ENCODE measurements around the gene LRRC34.

Gene LRRC34

DNA sequence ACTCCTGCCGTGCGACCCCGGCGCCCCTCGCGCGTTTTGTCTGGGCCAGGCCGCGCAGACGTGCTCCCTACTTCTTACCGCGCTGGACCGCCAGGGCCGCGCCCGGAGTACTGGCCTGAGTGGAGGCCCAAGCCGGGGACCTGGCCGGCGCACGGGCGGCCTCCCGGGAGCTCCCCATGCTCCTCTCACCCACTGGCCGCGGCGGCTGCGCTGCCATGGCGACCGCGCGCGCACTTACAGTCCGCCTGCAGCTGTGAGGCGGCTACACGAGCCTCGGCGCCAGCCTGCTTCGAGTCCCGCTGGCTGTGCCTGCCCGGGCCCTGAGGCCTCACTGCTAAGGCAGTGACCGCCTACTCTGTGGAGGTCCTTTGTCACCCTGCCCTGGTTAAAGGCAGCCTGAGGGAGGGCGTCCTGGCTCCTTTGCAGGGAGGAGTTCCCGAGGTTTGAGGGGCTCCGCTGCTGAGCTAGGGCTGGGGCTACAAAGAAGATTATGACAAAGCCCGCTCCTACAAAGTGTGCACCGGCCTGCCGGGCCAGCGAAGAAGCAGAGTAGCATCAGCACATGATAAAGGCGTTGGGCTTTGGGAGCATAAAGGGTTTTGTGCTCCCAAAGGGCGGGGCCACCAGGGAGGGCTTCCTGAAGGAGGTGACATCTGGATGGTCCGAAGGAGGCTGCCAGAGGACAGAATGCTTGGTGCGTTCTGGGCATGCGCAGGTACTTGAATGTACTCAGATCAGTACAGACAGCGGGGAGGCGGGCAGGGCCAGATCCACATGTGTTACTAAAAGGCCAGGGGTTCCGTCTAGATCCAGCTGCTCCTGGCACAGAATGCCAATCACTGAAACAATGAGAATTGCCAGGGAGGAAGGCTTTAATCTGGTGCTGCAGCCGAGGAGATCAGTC is at the start of gene LRRC34, which contains the start of gene LRRIQ4:
Gene LRRC34, minus strand, starts transcription at position 573 of the 904 bp plus-strand sequence. Its CDS starts 356 bp downstream, at position 217.
Gene LRRIQ4, plus strand, starts transcription at position 539 of the 904 bp plus-strand sequence. CDS start 9,052 bp downstream, outside the sequence.
- DNase-seq: peak; percentile 68 to 73

DNA sequence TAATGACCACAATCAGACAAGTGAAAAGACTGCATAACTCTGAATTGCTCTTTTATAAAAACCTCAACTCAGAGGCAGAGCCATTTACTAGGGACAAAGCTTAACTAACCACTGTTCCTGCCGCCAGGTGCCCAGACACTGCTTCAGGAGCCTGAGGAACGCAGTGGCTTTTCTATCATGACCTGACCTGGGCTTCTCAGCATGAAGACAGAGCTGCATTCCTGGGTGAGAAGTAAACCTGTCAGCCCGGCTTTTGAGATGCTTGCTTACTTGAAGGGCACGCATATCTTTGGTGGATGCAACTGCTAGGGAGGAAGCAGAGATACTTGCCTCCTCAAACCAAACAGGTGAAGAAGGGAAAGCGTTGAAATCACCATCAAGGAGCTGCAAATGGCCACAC is 49.2 kb upstream of the LRRC34 start:
- DNase-seq: no peak

DNA sequence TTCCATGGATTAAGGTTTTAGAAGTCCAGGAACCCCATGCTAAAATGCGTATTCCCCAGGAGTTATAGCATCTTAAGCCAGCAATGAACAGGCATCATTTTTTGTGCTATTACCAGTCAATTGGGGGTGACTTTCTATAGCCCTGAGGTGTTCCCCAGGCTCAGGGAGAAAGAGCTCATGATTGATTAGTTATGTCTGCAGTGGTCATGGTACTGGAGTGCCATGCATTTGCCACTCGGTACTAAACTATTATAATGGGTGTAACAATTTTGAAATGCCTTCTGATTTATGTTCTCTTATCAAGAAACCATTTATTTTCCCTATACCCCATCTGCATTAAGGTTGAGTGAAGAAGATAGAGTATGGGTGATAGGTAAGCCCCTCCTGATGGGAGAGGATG is 45.1 kb upstream of the LRRC34 start:
- no peak for DNase-seq

DNA sequence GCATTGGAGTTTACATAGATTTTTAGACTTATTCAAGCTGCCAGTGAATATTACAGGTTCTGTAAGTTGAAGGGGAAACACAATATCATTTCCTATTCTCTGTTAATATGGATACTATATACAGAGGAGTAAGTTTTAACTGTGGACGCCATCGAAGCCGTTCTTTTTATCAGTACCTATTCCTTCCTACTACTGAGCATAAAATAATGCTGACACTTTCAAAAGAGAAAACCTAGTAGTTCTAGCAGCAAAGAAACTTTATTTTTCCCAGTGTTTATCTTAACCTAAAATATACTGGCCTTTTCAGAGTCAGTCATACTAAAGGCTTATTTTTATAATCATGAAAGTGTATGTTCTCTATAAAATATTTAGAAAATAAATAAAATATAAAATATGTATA is 42.8 kb upstream of the LRRC34 start:
- no peak for DNase-seq

- DNase-seq: no peak
Observed at GRCh38 chr3:169850618-169851017, 37.9 kb upstream of the LRRC34 start.

GRCh38 chr3:169848741-169849140 is 36.0 kb upstream of the LRRC34 start:
- no peak for DNase-seq

DNA sequence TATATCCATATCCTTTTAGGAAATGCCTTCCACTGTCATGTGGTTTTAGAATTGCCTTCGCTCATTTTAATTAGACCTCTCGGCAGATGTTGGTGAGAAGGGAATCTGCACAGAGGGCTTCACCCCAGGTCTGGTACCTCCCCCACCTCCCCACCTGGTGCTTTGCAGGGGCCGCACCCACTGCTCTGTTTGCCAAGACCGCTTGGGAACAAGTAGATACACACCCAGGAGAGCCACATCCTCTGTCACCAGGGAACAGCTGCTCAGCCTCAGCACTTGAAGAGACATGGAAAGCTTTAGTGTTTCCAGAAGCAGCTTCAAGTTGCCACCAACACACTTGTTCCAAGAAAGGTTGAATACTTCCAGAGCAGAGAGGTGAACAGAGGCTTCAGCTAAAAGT is 35.2 kb upstream of the LRRC34 start:
- DNase-seq: no peak

DNA sequence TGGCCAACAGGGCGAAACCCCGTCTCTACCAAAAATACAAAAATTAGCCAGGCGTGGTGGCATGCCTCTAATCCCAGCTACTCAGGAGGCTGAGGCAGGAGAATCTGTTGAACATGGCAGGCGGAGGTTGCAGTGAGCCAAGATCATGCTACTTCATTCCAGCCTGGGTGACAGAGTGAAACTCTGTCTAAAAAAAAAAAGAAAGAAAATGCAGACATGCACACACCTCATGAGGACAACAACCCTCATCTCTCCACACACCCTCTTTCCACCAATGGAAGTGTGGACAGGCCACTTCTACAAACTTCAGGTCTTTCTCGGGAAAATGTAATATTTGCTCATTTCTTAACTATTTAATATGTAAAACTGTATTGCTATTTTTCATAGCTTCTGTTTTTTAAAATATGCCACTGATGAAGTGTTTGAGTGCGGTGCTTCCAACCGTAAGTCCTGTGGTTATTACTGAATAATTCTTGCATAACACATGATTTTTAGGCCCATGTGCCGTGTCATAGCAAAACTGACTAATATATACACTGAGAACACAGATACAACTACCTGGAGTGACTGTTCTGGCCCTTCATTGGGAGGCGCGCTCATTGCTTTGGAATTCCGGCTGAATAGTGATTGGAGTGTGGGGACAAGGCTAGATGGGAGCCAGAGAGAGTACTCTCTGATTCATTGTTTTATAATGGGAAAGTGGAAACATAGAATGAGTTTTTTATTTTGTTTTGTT is 33.9 kb upstream of the LRRC34 start:
- no peak for DNase-seq

DNA sequence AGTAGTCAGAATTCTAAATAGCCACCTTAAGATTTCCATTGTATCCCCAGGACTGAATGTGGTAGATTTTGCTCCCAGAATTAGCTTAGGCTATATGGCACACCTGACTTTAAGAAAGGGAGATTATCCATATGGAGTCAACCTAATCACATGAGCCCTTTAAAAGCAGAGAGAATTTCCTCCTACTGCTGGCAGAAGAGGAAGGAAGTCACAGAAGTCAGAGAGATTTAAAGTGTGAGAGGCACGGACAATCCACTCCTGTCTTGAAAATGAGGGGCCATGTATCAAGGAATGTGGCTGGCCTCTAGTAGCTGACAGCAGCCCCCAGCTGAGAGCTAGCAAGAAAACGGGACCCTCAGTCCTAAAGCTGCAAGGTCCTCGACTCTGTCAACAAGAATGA is 30.3 kb upstream of the LRRC34 start:
- DNase-seq: no peak

GRCh38 chr3:169841171-169841570 is 28.5 kb upstream of the LRRC34 start:
- DNase-seq: no peak

- no peak for DNase-seq
Observed at GRCh38 chr3:169838511-169839030, 25.9 kb upstream of the LRRC34 start.

DNA sequence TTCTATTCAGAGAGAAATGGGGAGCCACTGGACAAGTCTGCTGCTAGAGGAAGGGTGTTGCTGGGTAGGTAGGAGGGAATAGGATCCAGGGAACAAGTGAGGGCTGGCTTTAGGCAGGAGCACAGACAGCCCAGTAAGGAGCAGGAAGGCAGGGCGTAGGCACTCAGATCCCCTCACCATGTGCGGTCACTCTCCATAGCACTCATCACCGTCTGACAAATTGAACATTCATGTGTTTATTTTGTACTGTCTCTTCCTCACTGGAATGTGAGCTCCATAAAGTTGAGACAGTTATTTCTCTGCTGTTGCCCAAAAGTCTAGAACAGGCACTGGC is 24.2 kb upstream of the LRRC34 start:
- DNase-seq: no peak

DNA sequence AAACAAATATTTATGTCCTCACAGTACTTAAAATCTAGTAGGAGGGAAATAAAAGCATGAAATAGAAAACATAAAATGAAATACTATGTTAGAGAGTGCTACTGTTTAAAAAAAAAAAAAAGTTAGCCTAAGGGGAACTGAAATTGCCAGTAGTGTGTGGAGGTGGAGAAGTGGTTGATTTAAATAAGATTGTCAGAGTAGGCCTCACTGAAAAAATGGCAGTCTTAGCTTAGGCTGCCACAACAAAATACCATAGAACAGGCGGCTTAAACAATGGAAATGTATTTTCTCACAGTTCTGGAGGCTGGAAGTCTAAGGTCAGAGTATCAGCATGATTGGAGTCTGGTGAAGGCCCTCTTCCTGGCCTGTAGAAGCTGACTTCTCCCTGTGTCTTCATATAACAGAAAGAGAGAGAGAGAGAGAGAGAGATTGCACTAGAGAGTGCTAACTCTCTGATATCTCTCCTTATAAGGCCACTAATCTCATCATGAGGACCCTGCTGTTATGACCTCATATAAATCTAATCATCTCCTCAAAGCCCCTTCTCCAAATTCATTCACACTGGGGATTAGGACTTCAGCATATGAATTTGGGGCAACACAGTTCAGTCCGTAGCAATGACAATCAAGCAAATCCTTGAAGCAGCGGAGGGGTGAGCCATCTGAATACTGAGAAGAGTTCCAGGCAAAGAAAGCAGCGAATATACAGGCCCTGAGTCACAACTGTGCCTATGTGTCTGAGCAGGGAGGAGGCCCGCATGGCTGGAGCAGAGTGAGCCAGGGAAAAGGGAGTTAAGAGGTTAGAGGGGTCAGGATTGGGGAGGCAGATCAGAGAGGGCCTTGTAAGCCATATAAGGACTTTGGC is 23.6 kb upstream of the LRRC34 start:
- DNase-seq: no peak

- no peak for DNase-seq
Observed at GRCh38 chr3:169835533-169835932, 22.8 kb upstream of the LRRC34 start.

DNA sequence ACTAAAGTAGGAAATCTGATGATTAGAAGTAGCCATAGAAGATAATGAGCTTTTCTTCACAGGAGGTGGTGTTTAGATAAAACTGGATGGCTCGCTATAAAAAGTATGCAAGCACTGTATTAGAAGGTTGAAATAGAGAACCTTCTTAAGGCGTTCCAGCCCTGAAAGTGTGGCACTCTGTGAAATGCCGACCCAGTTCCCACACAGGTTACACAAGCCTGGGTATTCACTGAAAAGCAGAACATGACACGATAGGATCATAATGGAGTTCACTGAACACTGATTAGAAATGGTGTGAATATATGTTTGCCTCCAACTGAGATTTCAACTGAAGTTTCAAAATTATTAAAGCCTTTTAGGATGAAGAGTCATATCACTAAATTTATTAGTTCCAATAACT is 15.0 kb upstream of the LRRC34 start:
- no peak for DNase-seq

GRCh38 chr3:169825316-169825715 is 12.6 kb upstream of the LRRC34 start:
- no peak for DNase-seq

GRCh38 chr3:169822983-169823382 is 10.3 kb upstream of the LRRC34 start:
- DNase-seq: no peak

GRCh38 chr3:169822540-169822939 is 9.8 kb upstream of the LRRC34 start:
- no peak for DNase-seq

- DNase-seq: no peak
Observed at GRCh38 chr3:169822091-169822490, 9.4 kb upstream of the LRRC34 start.

- DNase-seq: no peak
Observed at GRCh38 chr3:169818316-169818715, 5.6 kb upstream of the LRRC34 start.

- no peak for DNase-seq
Observed at GRCh38 chr3:169815590-169816150, 3.0 kb upstream of the LRRC34 start.

DNA sequence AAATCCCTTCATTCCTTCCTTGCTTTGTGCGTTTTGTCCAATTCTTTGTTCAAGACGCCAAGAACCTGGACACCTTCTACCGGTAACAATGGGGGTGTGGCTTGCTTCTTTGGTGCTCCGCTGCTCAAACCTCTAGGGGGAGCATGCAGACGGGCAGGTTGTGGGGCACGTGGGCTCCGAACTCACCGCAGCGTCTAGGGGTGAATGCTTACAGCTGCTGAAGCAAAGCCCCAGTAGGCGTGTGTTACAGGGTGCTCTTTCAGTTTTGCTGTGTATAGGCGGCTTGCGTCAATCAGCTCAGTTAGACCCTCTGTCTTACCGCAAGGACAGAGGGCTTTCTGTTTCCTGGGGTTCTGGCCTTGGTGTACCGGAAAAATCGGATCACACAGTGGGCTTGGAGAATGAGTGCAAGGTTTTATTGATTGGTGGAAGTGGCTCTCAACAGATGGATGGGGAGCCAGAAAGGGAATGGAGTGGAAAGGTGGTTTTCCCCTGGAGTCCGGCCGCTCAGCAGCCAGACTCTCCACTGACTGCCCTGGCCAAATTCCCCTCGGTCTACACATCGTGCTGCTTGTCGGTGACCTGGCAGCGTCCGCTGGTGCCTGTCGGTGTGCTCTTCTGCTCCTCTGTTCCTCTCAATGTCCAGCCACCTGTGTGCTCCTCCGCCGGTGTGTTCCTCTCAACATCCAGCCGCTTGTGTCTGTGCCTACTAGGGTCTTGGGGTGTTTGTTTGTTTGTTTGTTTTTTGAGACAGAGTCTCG is 1.2 kb upstream of the LRRC34 start:
- peak; percentile 72 to 79 for DNase-seq
